SIG-M5 treated with dmso at 0.1 percent for 504 hours (cell line): ENCODE results near the gene RMDN3.
A peak's percentile ranks its signal among the peaks of the same experiment; 100 is the strongest.

ENCODE experiments used
- DNase-seq: peaks from one replicate; lab custom pipeline; 2025; ENCODE audit not compliant: unreplicated experiment; lab: John Stamatoyannopoulos, UW

The RMDN3 gene

DNA sequence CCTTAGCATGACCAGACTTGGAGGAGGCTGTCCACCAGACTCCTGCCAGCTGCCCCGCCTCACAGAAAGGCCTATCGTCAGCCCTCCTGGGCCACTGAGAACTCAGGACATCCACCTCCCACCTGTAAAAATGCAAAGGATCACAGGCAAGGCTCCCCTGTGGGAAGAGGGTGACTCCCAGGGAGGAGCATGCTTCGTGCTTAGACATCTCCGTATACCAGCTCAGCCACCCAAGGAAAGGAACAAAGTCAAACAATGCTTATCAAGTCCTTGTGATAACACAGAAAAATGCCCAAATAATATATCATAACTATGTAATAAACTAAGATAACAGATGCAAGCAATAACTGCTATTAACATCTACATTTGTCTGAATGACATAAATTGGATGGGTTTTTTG lies 4.2 kb downstream of the RMDN3 start:
- no peak for DNase-seq

DNA sequence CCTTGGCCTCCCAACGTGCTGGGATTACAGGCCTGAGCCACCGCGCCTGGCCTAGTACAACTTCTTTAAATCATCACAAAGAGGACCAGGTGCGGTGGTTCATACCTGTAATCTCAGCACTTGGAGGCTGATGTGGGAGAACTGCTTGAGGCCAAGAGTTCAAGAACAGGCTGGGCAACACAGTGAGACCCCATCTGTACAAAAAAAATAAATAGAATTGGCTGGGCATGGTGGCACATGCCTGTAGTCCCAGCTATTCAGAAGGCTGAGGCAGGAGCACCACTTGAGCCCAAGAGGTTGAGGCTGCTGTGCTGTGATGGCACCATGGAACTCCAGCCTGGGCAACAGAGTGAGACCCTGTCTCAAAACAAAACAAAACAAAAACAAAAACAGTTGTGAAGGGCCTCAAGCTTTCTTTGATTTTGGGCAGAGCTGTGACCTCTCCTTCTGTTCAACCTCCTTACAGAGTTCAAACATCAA lies 5.9 kb downstream of the RMDN3 start:
- DNase-seq = no peak

DNA sequence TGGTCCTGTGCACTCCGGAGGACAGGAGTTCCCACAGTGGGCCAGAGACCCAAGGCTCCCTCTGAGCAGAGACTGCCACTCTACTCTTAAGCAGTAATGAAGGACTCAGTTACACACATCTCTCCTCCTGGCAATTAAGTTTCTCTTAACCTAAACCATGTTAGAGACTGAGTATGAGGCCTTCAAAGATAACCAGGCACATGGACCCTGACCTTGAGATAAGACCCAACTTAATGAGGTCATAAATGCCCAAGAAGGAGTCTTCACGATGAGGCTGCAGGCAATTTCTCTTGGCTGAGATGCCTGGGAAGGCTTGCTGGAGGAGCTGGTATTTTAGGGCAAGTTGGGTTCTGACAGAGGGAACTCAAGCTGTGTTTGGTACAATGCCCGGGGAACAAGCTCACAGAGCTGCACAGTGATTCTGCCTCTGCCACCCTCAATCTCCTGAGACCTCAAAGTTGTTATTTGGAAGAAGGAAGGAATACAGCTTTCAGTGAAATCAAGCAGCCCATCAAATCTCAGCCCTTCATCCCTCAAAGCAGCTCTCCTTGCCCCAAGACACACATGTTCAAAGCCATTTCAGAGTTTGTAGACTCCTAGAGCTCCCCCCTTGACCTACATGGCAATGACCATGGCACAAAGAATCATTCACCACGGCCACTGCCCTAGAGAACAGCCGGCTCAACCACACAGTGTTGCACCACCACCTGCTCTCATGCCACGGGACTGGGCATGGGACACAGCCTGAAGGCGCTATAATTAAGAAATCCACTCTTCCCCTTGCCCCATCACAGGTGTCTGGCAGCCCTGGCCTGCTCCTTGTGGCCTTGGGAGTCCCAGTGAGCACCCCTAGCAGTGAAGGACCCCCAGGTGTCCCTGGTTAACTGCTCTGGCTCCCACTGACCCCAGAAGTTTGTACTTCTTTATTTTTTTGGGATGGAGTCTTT lies 7.1 kb downstream of the RMDN3 start:
- DNase-seq = no peak

DNA sequence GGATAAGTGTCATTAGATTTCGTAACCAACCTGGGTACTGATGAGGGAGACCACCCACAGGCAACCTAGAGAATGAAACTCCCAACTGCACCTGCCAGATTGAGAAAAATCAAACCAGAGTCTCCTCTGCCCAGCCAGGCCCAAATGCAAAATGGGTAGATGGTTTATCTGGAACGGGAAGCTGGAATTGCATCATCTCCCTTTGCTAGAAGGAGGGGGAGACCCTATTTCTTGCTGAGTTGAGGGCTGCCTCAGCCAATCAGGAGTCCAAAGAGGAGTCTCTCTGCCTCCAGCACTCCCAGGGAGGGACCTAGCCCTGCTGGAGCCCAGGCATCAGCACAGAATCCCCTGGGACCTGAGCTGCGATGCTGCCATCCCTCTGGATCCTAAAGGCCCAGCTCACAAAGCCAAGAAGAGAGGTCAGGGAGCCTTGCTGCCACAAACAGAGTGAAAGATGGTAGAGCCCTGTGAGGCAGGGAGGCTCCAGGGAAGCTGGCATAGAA lies 8.1 kb downstream of the RMDN3 start:
- peak; percentile 58 for DNase-seq

DNA sequence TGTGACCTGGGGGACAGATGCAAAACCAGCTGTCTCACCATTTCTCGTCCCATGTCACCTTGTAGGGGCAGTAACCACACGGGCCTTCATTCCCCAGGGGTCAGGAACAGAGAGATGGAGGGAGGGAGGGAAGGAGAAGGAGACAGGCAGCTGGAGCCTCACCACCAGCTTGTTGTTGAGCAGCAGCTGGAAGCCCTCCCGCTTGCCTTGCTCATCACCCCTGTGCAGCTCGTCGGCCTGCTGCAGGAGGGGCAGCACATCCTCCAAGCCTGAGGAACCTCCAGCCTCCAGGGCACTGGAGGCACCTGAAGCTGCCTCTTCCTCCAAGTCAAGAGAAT lies 10.3 kb downstream of the RMDN3 start:
- DNase-seq = no peak

DNA sequence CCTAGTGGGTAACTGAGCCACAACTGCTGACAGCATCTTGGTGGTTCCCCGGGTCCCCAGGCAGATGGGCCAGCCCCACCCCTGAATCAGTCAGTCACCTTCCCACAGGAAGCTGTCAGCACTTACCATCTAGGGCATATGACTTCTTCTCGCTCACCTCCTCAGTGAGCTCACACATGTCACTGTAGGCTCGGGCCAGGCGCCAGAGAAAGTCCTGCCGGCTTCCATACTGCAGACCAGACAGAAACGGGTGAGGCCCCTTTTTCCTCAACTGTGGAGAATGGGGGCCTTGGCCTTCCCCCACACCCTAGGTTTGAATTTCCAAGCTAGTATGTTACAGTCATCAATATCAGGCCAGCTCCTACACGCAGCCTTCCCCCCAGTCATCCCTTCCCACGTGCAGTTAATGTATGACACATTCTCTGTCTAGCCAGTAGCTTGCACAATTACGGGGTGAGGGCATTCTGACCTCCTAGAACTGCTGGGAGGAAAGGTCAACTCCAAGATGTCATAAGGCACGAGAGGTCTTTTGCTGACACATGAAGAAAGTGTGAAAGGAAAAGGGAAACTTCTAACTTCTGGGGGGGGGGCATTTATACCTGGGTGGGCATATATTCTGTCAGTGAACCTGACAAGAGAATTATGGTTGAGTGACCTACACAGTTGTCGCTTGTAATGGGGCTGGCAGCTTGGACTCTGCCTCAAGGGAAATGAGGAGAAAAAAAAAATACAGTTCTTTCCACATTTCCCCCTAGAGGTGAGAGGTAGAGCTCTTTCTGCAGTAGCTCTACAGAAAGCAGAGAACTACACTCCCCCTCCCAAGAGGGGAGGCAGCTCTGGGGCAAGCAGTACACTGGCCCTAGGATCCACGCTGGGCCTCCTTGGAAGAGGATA lies 10.9 kb downstream of the RMDN3 start:
- DNase-seq = peak; percentile 16

DNA sequence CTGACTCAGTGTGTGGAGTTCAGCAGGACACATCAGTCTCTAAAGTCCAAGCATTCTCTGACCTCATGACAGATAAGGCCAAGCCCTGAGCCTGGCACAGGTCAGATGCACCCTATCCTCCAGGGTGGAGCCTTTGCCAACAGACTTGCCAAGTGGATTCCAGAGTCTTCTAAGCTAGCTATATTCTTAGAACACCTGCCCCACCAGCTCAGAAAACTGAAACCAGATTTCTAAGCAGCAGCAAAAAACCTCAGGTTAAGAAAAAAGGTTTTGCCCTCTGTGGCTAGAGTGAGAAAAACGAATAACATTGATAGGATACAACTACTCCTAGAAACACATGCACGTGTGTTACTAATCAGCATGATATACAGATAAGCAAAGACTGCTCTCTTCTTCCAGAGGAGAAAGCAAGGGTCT lies 11.6 kb downstream of the RMDN3 start:
- DNase-seq = no peak

DNA sequence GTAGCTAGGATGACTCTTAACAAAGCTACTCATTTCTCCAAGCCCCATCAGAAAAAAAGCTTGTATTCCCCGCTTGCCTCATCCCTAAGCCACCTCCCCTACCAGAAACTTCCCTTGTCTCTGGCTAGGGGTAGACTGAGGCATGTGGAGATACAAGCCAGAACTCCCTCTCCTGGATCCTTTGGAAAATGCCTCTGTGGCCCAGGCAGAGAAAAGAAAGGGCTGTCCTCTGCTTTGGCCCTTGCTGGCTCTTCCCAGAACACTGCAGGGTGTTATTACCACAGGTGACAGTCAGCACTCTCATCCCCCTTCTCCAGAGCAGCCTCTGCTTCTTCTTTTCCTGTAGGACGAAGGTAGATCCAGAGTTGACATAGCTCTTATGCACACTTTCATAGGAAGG lies 15.2 kb downstream of the RMDN3 start:
- no peak for DNase-seq

DNA sequence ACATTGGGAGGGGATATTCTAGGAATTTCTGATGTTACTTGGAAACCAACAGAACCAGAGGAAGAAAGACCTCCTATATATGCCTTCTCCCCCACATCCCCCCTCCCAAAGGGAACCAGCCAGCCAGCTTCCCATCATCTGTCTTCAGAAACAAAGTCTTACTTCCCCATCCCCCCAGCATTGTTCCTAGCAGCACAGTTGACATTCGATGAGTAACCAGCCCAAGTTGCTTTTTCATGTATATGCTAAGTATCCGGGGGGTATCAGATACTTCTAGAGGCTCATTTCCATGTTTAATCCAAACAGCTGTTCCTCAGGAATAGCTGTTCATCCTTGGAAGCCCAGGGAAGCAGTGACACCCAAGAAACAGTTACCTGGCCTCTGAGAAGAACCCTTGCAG lies 16.0 kb downstream of the RMDN3 start:
- no peak for DNase-seq

DNA sequence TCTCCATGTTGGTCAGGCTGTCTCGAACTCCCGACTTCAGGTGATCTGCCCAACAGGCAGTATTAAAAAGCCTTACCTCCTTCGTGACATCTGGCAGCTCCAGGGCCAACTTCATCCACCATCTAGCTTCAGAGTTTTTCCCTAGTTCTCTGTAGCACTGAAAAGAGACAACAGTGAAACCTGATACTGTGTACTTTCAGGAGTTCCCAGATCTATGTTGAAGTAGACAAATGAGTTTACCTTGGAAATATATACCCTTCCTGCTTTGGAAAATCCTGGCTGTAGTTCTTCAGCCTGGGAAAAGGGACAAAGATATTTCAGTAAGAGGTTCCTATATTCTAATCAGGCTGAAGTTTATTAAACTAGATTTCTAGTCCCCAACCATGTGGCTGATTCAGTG lies 18.0 kb downstream of the RMDN3 start:
- DNase-seq = no peak

DNA sequence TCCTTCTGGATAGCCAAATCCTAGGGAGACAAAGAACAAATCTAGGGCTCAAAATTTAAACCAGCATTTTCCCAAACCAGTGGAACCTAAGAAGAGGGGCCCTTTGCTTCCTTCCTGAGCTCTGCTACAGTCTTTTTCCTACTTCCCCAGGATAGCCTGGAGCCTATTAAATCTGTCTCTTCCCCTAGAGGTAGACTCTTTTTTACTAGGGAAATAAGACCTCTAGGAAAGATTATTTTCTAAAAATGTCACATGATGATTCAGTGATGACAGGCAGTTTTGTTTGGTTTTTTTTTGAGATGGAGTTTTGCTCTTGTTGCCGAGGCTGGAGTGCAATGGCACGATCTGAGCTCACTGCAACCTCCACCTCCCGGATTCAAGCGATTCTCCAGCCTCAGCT lies 18.5 kb downstream of the RMDN3 start:
- no peak for DNase-seq

DNA sequence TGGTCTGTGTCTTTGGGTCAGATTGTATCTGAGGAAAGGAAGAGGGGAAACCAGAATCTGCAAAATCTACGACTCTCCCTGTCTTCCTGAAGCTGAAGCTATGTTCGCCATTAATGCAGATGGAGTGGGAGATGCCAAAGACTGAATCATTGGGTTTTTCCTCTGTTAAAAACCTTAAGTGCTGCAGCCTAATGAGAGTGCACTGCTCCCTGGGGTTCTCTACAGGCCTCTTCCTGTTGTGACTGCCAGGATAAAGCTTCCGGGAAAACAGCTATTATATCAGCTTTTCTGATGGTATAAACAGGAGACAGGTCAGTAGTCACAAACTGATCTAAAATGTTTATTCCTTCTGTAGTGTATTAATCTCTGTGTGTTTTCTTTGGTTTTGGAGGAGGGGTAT lies 24.0 kb downstream of the RMDN3 start:
- no peak for DNase-seq

DNA sequence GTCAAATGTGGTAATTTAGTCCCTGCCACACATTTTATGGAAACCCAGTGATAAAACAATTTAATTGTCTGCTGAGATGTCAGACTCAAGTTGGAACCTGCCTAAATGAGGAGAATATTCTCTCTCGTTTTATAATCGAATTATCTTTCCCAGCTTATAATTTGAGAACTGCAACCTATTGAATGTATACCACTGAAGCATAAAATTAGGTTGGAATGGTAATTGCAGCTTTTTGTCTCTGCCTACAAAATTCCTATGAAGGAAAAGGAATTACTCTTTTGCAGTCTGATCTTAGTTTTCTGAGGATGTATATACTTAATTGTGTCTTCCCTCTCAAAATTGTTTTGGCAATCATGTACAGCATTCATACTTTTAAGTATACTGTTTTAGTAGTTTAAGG lies 31.1 kb downstream of the RMDN3 start:
- no peak for DNase-seq

DNA sequence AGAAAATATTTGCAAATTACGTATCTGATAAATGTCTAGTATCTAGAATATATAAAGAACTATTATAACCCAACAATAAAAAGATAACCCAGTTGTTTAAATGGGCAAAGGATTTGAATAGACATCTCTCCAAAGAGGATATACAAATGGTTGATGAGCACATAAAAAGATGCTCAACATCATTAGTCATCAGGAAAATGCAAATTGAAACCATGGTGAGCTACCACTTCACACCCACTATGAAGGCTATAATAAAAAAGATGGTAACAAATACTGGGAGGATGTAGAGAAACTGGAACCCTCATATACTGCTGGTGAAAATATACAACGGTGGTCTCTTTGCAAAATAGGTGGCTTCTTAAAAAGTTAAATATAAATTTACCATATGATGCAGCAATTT lies 32.1 kb downstream of the RMDN3 start:
- DNase-seq = no peak

DNA sequence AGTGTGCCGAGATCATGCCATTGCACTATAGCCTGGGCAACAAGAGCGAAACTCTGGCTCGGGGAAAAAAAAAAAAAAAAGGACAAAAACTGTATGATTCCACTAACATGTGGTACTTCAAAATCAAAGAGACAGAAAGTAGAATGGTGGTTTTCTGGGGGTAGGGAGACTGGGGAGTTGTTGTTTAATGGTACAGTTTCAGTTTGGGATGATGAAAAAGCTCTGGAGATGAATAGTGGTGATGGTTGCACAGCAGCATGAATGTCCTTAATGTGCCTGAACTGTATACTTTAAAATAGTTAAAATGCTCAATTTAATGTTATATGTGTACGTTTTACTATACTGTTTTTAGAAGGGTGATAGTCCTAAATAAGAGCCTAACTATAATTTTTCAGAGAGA lies 32.7 kb downstream of the RMDN3 start:
- no peak for DNase-seq

DNA sequence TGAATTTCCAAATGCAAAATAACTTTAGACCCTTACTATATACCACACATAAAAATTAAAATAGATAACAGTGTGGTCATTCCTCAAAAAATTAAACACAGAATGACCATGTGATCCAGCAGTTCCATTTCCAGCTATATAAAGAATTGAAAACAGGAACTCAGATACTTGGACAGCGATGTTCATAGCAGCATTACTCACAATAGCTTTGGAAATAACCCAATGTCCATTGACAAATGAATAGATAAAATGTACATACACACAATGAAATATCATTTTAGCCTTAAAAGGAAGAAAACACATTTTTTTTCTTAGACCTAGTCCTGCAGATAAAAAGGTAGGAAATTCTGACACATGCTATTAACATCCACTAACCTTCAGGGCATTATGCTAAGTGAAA lies 33.4 kb downstream of the RMDN3 start:
- no peak for DNase-seq

DNA sequence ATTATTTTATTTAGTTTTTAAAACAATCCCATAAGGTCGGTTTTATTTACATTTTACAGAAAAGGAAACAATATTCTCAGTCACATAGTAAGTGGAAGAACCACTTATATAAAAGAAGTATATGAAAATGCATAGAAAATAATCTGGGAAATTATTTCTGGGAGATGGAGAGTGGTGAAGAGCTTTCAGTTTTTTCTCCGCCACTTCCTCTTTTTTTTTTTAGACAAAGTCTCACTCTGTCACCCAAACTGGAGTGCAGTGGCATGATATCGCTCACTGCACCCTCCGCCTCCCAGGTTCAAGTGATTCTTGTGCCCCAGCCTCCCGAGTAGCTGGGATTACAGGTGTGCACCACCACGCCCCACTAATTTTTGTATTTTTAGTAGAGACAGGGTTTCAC lies 38.9 kb downstream of the RMDN3 start:
- DNase-seq = no peak

DNA sequence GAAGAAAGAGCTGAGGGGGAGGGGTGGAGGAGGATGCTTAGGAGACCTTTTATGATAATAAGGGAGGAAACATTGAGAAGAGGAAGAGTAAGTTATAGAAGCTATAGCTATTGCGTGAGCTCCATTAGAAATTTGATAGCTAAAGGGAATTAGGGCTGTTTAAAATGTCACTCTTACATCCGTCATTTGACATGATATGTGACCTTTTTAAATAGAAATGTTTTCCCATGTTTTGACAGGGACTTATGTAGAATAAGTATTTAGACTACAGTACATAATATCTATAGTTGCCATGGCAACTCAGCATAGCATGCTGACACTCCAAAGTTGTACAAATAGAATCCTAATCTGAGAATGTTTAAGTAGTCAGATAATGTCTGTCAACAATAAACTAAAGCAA lies 40.9 kb downstream of the RMDN3 start:
- DNase-seq = no peak

DNA sequence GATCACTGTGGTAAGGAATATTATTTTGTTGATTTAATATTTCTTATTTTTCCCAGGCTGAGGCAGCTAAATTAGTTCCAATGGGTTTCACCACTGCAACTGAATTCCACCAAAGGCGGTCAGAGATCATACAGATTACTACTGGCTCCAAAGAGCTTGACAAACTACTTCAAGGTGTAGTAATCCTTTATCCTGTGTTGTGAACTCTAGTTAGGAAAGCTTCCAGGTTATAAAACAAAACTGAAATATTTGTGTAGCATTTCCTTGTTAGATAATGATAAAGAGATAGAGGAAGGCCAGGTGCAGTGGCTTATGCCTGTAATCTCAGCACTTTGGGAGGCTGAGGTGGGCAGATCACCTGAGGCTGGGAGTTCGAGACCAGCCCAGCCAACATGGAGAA lies 48.9 kb downstream of the RMDN3 start:
- DNase-seq = peak; percentile 8

DNA sequence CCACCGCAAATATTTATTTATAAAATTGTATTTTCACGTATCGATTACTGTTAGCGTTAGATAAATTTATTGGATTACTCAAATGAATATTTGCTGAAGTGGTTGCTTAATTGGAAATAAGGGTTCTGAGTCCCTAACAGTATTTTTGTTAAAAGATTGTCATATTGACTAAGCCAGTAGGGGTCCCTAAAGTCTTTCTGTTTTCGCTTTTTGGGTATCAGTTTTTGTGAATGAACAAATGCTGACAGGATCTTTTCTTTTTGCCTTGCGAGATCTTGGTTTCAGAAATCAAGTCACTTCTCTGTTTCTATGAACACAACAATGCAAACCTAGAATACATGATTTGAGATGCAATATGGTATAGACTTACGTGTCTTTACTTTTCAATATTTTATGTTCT lies 53.0 kb downstream of the RMDN3 start:
- DNase-seq = peak; percentile 10

DNA sequence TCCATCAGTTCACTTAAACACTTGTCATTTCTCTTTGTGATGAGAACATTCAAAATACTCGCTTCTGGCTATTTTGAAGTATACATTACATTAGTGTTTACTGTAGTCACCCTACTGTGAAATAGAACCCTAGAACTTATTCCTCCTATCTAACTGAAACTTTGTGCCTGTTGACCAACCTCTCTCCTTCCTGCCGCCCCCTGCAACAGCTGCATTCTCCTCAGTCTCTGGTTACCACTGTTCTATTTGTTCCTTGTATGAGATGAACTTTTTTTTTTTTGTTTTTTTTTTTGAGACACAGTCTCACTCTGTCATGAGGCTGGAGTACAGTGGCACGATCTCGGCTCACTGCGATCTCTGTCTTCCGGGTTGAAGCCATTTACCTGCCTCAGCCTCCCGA lies 57.1 kb downstream of the RMDN3 start:
- no peak for DNase-seq

DNA sequence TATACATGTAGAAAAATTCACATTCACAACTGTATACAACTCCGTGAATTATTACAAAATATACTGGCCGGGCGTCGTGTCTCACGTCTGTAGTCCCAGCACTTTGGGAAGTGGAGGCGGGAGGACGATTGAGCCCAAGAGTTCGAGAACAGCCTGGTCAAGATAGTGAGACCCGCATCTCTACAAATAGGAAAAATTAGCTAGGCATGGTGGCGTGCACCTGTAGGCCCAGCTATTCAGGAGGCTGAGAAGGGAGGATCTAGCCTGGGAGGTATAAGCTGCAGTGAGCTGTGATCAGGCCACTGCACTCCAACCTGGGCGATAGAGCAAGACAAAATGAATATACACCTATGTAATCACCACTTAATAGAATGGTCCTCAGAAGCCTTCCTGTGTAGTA lies 58.8 kb downstream of the RMDN3 start:
- no peak for DNase-seq
